Measurements from ENCODE around the gene EPHB4.

The EPHB4 gene

DNA sequence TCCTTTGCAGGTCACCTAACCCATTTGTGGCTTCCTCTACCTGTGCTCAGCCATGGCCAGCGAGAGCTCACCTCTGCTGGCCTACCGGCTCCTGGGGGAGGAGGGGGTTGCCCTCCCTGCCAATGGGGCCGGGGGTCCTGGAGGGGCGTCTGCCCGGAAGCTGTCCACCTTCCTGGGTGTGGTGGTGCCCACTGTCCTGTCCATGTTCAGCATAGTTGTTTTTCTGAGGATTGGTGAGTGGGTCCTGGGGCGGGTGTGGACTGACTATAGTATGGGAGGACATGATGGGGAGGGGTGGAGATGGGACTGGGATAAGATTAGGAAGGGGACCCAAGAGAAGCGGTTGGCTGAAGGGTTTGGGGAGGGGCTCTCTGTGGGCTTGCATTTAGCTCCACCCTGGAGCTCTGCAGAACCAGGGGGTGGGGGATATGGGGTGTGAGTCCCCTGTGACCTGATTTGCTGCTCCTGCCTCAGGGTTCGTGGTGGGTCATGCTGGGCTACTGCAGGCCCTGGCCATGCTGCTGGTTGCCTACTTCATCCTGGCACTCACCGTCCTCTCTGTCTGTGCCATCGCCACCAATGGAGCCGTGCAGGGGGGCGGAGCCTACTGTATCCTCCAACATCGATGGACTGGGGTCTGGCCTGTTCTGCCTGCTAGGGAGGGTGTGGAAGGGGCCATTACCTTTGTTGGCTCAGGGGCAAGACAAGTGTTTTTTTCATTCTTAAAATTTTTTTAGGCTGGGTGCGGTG, 27.0 kb upstream of the EPHB4 start:
- no peak for DNase-seq (ENCODE audit: low read depth)

DNA sequence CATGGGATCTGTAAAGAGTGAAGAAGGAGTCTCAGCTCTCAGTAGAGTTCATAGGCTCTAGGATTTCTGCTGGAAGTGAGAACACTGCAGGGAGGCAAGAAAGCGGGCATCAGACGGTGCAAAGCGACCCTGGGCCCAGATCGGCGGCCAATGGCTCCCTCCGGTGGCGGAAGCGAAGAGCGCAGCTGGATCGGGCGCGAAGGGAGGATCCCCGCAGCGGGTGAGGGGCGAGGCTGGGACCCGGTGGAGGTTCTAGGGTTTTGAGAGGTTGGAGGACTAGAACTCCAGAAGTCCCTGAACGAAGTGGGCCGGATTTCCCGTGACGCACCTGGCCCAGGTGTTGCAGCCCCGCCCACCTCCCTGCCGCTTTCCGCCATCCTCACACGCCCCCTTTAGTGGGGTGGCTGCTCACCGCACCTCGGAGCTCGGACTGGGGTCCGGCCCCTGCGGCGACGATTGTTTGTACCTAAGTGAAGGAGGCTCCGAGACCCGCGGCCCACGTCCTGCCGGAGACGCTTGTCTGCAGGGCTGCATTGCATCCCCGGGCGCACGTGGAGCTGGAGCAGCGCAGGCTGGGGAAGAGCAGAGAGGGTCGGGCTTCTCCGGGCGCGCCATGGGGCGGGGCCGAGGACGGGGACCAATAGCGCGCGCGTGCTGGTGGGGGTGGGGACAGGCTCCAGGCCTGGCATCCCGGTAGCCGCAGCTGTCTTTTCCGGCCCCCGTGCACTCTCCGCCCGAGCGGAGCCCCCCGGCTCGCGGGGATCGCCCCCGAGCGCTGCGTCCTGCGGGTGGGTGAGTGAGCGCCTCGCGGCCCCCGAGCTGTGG, 24.9 kb upstream of the EPHB4 start, which contains the start of gene SLC12A9:
TSS of gene SLC12A9 (plus strand) at position 666 of the 825 bp plus-strand sequence. CDS start 1,485 bp downstream, outside the sequence.
- DNase-seq (ENCODE audit: low read depth) = peak; percentile 65

DNA sequence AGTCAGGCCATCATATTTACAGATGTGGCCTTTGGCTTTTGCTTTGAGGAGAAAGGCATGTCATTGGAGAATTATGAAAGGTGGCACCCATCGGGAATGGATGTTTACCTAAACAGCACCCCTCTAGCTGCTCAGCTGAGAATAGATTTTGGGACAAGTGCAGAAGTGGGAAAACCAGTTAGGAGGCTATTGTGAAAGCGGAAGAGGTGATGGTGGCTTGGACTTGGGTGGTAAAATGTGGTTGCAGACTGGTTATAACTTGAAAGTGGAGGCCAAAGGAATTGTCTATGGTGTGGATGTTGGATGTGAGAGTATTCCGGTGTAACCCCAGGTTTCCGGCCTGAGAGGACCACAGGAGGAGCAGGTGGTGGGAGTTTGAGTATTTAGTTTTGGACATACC, 20.0 kb upstream of the EPHB4 start:
- no peak for DNase-seq (ENCODE audit: low read depth)

DNA sequence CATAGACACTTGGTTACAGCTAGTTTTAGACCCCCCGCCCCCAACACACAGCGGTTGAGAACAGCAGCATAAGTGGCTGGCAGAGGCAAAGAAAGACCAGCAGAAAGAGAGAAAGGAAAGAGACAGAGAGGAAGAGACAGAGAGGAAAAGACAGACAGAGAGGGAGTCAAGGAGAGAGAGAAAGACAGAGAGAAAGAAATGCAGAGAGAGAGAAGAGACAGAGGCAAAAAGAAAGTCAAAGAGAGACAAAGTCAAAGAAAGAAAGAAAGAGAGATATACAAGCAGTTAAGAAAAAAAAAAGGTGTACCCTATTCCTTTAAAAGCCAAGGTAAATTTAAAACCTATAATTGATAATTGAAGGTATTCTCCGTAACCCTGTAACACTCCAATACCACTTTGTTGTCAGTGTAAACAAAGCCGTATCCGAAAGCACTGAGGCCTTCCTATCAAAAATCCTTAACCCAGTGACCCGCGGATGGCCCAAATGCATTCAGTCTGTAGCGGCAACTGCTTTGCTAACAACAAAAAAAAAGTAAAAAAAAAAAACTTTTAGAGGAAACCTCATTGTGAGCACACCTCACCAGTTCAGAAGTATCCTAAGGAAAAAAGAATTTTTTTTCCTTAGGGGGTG, 13.3 kb upstream of the EPHB4 start:
- no peak for DNase-seq (ENCODE audit: low read depth)

DNA sequence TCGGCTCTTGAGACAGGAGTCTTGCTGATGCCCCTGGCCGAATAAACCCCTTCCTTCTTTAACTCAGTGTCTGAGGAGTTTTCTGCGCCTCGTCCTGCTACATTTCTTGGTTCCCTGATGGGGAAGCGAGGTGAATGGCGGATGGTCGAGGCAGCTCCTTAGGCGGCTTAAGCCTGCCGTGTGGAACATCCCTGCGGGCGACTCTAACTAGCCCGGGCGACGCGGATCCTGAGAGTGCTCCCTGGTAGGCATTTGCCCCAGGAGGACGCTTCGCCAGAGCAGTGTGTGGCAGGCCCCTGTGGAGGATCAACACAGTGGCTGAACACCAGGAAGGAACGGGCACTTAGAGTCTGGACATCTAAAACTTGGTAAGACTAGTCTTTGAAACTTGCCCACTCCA, 12.0 kb upstream of the EPHB4 start:
- DNase-seq (ENCODE audit: low read depth) = no peak

DNA sequence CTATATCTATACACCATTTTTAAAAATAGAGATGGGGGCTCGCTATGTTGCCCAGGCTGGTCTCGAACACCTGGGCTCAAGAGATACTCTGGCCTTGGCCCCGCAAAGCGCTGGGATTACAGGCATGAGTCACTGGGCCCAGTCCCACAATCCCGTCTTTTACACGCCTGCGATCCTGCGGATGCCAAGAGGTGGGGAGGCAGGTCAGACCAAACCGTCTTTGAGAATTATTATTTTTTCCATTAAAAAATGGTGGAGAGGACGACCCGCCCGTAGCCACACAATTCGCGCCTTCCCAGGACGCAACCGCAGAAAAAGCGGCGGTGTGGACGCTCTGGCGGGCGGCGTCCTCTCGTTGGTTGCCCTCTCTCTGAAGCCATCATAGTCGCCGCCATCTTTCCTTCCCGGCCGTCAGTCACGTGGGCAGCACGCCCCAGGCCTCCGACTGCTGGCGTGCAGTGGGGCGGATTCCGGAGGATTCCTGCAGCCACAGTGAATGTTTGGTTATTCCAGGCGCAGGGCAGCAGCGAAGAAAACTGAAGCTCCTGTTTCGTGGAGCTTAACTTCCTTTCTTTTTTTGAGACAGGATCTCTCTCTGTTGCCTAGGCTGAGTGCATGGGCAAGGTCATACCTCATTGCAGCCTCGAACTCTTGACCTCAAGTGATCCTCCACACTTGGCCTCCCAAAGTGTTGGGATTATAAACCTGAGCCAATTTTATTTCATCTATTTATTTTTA, 9.9 kb upstream of the EPHB4 start:
- peak; percentile 63 for DNase-seq (ENCODE audit: low read depth)

DNA sequence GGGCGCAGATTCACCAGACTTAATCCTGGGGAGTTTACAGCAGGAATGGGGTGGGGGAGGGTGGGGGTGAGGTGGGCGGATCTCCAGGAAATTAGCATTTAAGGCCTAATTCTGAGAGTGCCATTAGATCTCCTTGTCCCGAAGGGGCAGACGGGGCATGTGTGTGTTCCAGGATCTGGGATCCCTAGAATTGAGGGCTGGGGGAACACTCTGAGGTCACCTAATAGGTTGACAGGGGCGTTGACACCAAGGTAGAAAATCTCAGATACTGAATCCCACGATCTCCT, 9.4 kb upstream of the EPHB4 start:
- no peak for DNase-seq (ENCODE audit: low read depth)

DNA sequence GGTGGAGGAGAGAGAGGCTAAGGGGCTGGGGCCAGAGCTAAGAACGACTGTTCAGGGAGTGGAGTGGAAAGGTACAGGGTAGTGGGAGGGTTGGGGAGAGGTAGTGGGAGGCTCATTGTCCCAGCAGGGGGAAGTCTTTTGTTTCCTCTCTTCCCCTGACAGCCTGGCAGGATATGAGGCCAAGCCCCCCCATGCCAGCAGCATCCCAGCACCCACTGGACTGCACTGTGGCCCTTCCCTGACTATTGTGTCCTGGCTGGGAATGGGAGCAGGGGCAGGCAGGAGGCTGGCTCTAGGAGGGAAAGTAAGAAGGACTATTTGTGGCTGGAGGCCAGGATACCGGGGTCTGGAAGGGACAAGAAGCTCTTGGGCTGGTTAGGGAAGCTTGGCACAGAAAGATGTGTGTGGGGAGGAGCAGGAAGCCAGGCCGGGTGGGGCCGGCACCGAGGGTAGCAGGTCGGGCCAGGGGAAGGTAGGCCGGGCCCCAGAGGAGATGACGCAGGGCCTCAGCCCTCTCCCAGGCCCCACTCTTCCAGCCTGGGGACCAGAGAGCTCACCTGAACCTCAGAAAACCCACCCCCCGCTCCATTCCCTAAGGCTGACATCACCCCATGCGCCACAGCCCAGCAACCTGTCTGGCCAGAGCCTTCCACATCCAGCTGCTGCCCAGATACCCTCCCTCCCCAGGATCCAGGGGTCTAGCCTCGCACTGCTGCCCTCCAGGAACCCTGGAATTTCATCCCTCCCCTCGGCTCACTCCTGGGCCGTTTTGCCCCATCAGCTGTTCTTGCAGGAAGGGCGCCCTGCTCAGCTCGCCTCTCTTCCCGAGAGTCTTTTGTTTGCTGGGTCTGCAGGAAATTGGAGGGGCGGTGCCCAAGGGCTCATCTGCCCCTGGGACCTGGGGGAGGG, 8.8 kb upstream of the EPHB4 start:
- DNase-seq (ENCODE audit: low read depth) = no peak

DNA sequence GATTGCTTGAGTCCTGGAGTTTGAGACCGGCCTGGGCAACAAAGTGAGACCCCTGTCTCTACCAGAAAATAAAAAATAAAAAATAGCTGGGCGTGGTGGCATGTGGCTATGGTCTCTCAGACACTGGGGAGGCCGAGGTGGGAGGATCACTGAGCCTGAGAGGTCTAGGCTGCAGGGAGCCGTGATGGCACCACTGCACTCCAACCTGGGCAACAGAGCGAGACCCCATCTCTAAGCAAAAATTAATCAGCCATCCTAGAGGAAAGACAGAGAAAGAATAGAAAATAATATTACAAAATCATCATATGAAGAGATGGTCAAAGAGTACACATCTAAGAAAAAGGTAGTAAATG, 4.9 kb upstream of the EPHB4 start:
- DNase-seq (ENCODE audit: low read depth) = no peak

DNA sequence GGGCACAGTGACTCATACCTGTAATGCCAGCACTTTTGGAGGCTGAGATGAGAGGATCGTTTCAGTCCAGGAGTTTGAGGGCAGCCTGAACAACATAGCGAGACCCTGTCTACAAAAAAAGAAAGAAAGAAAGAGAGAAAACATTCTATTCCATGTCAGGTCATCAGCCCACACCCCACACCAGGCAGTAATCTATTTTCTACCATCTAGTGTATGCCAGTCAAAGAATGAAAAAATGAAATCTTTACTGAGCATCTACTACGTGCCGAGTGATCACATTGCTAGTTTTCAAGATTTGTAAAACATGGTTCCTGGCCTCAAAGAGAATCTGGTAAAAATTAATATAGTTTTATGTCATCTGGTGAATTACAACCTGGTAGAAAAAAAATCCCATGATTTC, 3.1 kb upstream of the EPHB4 start:
- no peak for DNase-seq (ENCODE audit: low read depth)

DNA sequence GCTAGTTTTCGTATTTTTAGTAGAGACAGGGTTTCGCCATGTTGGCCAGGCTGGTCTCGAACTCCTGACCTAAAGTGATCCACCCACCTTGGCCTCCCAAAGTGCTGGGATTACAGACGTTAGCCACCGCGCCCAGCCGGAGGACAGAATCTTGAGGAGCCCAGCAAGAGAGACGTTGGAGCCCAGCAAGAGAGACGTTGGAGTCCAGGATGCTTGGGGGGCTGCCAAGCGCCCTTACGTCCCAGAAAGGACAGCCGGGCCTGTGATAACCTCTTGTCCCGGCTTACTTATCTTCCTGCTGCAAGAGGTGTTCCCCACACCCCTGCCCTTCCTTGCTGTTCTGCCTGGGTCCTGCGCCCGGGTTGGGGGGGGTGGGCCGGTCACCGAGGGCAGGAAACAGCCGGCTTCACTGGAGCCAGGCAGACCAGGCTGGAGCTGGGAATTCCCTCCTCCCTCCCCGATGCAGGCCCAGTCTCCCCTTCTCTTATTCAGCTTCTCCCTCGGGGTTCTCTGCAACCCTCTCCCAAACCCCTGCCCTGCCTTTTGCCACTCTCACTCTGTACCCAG, 1.9 kb upstream of the EPHB4 start:
- no peak for DNase-seq (ENCODE audit: low read depth)

DNA sequence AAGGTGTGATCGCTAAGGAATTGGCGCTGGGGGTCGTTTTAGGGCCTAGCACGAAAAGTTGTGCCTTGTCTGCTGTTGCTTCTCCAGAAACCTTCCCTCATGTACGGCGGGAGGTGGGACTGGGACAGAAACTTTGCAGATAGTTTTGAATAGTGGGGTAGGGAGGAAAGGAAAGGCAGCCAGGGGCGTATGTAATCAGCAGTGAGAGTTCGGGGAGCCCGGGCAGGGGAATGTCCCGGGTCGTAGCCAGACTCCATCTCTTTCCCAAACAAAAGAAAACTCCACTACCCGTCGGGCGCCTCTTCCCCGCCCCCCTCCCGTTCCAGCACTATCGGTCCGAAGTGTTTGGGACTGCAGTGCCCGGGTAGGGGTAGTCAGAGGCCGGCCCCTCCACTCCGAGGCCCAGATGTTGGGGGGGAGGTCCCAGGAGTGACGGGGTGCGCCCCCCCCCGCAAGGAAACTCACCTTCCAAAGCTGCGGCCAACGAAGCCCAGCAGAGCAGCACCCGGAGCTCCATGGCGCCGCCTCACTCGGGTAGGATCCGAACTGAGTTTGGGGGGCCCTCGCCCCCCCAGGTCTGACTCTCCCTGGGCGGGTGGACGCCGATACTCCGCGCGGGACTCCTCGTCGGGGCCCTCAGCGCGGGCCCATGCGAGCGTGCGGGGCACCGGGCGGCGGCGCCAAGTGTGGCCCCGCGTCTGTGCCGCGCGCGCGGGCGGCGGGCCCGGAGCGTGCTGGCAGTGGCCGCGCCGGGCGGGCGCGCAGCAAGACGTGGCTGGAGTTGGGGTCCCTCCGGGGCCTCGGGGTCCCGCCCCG, 601 bp downstream of the EPHB4 start:
- no peak for DNase-seq (ENCODE audit: low read depth)

DNA sequence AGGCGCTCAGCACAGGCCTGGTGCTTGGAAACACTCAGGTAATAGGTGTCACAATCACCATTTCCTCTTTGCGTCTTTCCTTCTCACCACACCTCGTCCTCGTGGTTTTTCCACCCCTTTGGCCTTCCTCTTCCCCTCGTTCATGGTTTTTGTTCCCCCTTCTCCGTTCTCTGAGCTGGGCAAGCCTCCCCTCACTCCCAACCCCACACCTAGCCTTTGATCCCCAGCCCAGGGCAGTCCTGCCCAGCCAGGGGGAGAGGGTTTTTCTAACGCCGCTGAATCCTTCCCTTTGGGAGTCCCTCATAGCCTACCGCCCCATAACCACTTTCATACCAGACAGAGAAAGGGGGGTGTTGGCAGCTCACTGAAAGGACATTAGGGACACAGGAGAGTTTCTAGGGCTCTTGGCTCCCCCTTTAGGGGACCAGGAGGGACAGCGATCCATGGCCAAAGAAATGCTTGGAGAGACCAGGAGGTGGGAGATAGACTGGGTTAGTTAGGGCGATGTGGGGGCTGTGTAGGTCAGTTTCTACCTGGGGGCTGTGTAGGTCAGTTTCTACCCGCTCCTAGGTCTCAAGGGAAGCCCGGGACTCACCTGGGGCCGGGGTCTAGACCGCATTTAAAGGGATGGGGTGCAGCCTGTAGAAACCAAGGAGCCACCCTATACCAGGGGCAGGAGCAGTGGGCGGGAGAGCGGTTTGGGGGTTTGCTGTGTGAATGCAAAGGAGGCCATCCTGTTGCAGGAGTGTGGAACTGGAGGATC, 1.4 kb downstream of the EPHB4 start:
- no peak for DNase-seq (ENCODE audit: low read depth)

DNA sequence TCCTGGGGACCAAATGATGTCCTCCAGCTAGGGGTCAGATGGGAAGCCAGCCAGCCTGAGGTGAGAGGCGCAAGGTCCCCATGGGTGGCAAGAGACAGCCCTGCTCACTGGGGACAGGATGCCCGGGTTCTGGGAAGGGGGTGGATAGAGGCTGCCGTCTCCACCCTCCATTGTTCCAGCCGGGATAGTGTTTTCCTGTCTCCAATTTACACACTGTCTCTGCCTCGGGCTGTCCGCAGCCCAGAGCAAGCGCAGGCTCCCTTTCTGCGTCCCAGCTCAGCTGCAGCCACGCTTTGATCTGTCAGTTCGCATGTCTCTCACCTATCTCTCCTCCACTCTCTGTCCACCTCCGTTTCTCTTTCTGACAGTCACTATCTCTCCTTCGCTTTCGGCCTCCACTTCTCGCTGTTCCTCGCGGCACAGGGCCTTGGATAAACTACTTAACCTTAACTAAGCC, 2.1 kb downstream of the EPHB4 start:
- no peak for DNase-seq (ENCODE audit: low read depth)

DNA sequence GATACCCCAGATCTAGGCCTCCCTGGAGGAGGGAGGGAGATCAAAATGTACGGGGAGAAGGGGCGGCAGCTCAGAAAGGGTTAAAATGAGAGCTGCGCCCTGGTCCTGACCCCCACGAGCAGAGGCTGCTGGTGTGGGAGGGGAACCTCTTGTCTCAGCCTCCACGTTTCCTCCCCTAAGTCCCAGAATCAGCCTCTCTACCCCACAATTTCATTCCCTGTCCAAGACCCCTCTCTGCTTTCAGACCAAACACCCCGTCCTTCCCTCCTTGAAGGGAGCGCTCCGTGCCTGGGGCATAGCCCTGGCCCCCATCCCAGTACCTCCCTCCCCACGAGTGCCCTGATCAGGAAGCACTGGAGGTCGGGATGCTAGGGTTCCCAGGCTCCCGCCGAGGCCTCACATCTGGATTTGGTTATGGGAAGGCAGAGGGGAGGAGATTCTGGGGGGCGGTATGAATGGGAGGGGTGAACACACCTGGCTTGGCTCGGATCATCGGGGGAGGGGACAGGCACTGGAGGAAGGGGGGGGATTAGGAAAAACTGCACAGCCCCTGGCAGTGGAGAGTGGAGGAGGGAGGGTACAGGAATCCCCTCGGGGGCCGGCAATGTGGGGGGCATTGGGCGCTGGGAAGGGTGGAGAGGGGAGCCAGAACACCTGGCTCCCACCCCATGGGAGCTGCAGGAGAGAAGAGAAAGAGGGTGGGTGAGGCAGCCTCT, 2.7 kb downstream of the EPHB4 start:
- DNase-seq (ENCODE audit: low read depth) = no peak

DNA sequence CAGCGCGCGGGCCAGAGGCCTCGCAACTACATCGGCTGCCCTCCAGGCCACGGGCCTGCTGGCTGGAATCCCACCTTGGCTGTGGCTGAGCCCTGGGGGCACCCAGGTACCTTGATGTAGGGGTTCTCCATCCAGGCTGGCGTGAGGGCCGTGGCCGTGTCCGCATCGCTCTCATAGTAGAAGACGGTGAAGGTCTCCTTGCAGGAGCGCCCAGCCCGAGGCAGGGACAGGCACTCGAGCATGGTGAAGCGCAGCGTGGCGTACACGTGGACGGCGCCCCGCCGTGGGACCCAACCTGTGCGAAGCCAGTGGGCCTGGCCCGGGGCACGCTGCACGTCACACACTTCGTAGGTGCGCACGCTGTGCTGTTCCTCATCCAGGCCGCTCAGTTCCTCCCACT, 3.8 kb downstream of the EPHB4 start:
- no peak for DNase-seq (ENCODE audit: low read depth)

DNA sequence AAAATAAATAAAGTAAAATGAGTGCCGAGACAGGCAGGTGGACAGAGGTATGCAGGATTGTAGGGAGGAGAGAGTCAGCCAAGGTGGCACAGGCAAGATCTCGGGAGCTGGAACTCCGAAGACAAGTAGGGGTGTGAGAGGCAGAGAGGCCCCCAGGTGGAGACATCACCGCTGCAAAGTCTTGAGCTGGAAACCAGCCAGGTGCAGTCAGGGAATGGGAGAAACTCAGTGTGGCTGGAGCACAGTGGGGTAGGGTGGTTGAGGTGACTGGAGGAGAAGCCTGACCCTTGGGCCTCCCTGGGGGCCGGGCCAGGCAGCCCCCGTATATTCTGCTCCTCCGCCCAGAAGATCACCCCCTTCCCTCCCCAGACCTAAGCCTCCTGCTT, 4.2 kb downstream of the EPHB4 start:
- no peak for DNase-seq (ENCODE audit: low read depth)

DNA sequence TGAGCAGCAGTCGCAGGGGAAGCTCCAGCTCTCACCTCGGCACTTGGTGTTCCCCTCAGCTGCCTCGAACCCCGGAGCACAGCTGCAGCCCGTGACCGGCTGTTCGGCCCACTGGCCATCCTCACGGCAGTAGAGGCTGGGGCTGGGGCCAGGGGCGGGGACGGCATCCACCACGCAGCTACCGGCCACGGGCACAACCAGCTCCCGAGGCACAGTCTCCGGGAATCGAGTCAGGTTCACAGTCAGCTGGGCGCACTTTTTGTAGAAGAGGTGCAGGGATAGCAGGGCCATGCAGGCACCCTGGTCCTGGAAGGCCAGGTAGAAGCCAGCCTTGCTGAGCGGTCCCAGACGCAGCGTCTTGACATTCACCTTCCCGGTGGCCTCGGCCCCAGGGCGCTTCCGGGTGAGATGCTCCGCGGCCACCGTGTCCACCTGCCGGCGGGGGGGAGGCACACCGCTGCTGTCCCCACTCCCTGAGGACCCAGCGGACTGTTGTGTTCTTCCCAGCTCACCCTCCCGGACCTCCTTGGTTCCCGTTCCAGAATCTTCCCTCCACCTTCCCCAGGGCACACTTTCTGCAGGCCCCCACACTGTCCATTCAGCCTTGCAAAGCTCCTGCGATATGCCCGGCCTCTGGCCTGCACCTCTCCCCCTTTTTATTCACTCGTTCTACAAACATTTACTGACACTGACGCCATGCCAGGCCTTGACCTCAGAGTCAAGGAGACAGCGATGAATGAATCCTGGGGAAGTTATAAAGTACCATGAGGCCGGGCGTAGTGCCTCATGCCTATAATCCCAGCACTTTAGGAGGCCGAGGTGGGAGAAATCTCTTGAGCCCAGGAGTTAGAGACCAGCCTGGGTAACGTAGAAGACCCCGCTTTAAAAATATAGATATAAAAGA, 4.8 kb downstream of the EPHB4 start:
- DNase-seq (ENCODE audit: low read depth) = no peak
